Body of pancreas (tissue), 4 donors: ENCODE results near the gene GRIP1.

Experiments
- CTCF ChIP-seq, 7 experiments: fragments of 450-650 bp in 4 of 7; fragments of 200-600 bp in 3 of 7; sonication (generic) in 3 of 7; IDR thresholded peaks; one replicate each; pipeline ENCODE4 v1.5.1; 2016 to 2019; ENCODE audit warnings: antibody characterized with exemption in 7 of 7
- POLR2A ChIP-seq, 3 donors: fragments of 450-650 bp; IDR thresholded peaks; one replicate each; pipeline ENCODE4 v1.6.1; 2016; ENCODE audit warnings: antibody characterized with exemption in 3 of 3, mild to moderate bottlenecking in 2 of 3

GRCh38 chr12:66726556-66726955, 47.7 kb upstream of the GRIP1 start:
- TF ChIP-seq CTCF (IDR thresholded peaks at IDR 0.05), result no peak
- no peak for TF ChIP-seq POLR2A (IDR thresholded peaks at IDR 0.05)
